ENCODE results near the gene C3orf22.

DNA sequence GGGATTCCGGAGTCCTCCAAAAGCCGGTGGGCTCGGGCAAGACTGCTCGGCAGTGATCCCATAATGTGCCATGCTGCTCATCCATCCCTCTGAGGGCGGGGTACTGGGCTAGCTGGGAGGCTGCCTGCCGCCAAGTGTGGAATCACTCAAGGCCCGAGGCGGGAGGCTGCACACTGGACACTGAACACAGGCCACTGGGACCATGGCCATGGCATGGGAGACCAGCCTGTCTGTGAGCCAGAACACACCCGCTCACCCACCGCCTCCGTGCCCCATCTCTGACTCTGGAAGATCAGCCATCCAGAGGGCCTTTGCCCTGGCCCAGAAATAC lies 1.4 kb downstream of the C3orf22 start:
- no peak for TF ChIP-seq ZNF232 (CRISPR knock-in tag; IDR thresholded peaks at IDR 0.05)
- TF ChIP-seq, protein P1, sequence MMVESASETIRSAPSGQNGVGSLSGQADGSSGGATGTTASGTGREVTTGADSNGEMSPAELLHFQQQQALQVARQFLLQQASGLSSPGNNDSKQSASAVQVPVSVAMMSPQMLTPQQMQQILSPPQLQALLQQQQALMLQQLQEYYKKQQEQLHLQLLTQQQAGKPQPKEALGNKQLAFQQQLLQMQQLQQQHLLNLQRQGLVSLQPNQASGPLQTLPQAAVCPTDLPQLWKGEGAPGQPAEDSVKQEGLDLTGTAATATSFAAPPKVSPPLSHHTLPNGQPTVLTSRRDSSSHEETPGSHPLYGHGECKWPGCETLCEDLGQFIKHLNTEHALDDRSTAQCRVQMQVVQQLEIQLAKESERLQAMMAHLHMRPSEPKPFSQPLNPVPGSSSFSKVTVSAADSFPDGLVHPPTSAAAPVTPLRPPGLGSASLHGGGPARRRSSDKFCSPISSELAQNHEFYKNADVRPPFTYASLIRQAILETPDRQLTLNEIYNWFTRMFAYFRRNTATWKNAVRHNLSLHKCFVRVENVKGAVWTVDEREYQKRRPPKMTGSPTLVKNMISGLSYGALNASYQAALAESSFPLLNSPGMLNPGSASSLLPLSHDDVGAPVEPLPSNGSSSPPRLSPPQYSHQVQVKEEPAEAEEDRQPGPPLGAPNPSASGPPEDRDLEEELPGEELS (CRISPR knock-in tag; IDR thresholded peaks at IDR 0.05; ENCODE audit: borderline replicate concordance) = no peak
- TF ChIP-seq, protein P2, sequence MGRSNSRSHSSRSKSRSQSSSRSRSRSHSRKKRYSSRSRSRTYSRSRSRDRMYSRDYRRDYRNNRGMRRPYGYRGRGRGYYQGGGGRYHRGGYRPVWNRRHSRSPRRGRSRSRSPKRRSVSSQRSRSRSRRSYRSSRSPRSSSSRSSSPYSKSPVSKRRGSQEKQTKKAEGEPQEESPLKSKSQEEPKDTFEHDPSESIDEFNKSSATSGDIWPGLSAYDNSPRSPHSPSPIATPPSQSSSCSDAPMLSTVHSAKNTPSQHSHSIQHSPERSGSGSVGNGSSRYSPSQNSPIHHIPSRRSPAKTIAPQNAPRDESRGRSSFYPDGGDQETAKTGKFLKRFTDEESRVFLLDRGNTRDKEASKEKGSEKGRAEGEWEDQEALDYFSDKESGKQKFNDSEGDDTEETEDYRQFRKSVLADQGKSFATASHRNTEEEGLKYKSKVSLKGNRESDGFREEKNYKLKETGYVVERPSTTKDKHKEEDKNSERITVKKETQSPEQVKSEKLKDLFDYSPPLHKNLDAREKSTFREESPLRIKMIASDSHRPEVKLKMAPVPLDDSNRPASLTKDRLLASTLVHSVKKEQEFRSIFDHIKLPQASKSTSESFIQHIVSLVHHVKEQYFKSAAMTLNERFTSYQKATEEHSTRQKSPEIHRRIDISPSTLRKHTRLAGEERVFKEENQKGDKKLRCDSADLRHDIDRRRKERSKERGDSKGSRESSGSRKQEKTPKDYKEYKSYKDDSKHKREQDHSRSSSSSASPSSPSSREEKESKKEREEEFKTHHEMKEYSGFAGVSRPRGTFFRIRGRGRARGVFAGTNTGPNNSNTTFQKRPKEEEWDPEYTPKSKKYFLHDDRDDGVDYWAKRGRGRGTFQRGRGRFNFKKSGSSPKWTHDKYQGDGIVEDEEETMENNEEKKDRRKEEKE (IDR thresholded peaks at IDR 0.05; ENCODE audit: borderline replicate concordance in 1 of 2, control insufficient read depth in 1 of 2, low read depth in 2 of 2, low read length in 1 of 2) = no peak
- TF ChIP-seq, protein P3, sequence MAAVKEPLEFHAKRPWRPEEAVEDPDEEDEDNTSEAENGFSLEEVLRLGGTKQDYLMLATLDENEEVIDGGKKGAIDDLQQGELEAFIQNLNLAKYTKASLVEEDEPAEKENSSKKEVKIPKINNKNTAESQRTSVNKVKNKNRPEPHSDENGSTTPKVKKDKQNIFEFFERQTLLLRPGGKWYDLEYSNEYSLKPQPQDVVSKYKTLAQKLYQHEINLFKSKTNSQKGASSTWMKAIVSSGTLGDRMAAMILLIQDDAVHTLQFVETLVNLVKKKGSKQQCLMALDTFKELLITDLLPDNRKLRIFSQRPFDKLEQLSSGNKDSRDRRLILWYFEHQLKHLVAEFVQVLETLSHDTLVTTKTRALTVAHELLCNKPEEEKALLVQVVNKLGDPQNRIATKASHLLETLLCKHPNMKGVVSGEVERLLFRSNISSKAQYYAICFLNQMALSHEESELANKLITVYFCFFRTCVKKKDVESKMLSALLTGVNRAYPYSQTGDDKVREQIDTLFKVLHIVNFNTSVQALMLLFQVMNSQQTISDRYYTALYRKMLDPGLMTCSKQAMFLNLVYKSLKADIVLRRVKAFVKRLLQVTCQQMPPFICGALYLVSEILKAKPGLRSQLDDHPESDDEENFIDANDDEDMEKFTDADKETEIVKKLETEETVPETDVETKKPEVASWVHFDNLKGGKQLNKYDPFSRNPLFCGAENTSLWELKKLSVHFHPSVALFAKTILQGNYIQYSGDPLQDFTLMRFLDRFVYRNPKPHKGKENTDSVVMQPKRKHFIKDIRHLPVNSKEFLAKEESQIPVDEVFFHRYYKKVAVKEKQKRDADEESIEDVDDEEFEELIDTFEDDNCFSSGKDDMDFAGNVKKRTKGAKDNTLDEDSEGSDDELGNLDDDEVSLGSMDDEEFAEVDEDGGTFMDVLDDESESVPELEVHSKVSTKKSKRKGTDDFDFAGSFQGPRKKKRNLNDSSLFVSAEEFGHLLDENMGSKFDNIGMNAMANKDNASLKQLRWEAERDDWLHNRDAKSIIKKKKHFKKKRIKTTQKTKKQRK (IDR thresholded peaks at IDR 0.05; ENCODE audit: borderline replicate concordance, low read depth, low read length) = no peak
- TF ChIP-seq JUNB (CRISPR knock-in tag; conservative IDR thresholded peaks at IDR 0.05) = no peak
- no peak for TF ChIP-seq EP300 (IDR thresholded peaks at IDR 0.05; ENCODE audit: low read length)

All from K562 (cell line).